Adrenal gland (tissue), 5 donors: ENCODE measurements around the gene C2orf49.

Experiments used
- POLR2A ChIP-seq, 2 donors: fragments of 450-650 bp; IDR thresholded peaks; one replicate each; pipeline ENCODE4 v1.6.1; 2017; ENCODE audit warnings: antibody characterized with exemption in 2 of 2, mild to moderate bottlenecking in 2 of 2, moderate library complexity in 1 of 2
- TF ChIP-seq, protein P1 (sequence below), 6 experiments: fragments of 450-650 bp in 4 of 6; fragments of 200-600 bp in 2 of 6; sonication (generic) in 1 of 6; IDR thresholded peaks; 1 replicate in 5 of 6; 2 replicates in 1 of 6; pipeline versions ENCODE4 v1.5.1 to v1.8.0; 2016 to 2021; ENCODE audit warnings: antibody characterized with exemption in 6 of 6, mild to moderate bottlenecking in 2 of 6, moderate library complexity in 1 of 6
- donor health status: DM: no; HTN: no; CAD: no.

- TF ChIP-seq POLR2A (IDR thresholded peaks at IDR 0.05): no peak
- TF ChIP-seq, protein P1, sequence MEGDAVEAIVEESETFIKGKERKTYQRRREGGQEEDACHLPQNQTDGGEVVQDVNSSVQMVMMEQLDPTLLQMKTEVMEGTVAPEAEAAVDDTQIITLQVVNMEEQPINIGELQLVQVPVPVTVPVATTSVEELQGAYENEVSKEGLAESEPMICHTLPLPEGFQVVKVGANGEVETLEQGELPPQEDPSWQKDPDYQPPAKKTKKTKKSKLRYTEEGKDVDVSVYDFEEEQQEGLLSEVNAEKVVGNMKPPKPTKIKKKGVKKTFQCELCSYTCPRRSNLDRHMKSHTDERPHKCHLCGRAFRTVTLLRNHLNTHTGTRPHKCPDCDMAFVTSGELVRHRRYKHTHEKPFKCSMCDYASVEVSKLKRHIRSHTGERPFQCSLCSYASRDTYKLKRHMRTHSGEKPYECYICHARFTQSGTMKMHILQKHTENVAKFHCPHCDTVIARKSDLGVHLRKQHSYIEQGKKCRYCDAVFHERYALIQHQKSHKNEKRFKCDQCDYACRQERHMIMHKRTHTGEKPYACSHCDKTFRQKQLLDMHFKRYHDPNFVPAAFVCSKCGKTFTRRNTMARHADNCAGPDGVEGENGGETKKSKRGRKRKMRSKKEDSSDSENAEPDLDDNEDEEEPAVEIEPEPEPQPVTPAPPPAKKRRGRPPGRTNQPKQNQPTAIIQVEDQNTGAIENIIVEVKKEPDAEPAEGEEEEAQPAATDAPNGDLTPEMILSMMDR (IDR thresholded peaks at IDR 0.05): no peak
Measured at GRCh38 chr2:105365206-105365605, 27.9 kb downstream of the C2orf49 start.
